Measurements from ENCODE around the gene LIF. TPM values are rescaled to one million over a fixed set of nuclear protein-coding genes. Genes with fewer than 3 reads are reported as not detected.

The LIF gene
- polyA plus RNA-seq, 1 of the 3 experiments (the other 2 are of a cell fraction), result 24.6 TPM

- H3K9me2 ChIP-seq, result no peaks in the 10 kb centered on the region
- no peak overlapping the region for H3K4me2 ChIP-seq
- peaks cover 2 to 8% of the 10 kb centered on the region in 2 experiments; a peak in 3 of 4 replicates for H3K4me1 ChIP-seq (ENCODE audit: control insufficient read depth in 1 of 2, insufficient read depth in 2 of 2, low read depth in 1 of 2, low read length in 1 of 2)
- CTCF ChIA-PET, result no interaction called here
- H2AFZ ChIP-seq (ENCODE audit: low read depth), result no peak overlapping the region
- no peak for DNase-seq
- H3K9ac ChIP-seq, result no peak overlapping the region
- H4K20me1 ChIP-seq (ENCODE audit: insufficient read depth), result no peaks in the 10 kb centered on the region
- H3K79me2 ChIP-seq (ENCODE audit: insufficient read depth), result no peaks in the 10 kb centered on the region
- H3K4me3 ChIP-seq (ENCODE audit: low read depth in 2 of 2, low read length in 1 of 2), result no peak overlapping the region
- TF ChIP-seq USF2 (IDR thresholded peaks at IDR 0.05; ENCODE audit: borderline replicate concordance, low read depth, low read length), result no peak
- TF ChIP-seq FOSL2 (IDR thresholded peaks at IDR 0.05; ENCODE audit: borderline replicate concordance, low read depth), result no peak
- no peak for TF ChIP-seq PBX3 (IDR thresholded peaks at IDR 0.05)
- TF ChIP-seq RAD21 (IDR thresholded peaks at IDR 0.05; ENCODE audit: low read length), result no peak
- TF ChIP-seq EZH2phosphoT487 (IDR thresholded peaks at IDR 0.05; ENCODE audit: borderline replicate concordance, low read depth), result no peak
- no peak for TF ChIP-seq RXRA (IDR thresholded peaks at IDR 0.05; ENCODE audit: borderline replicate concordance, low read depth)
- TF ChIP-seq MEF2A (IDR thresholded peaks at IDR 0.05; ENCODE audit: borderline replicate concordance, low read depth), result no peak
- TF ChIP-seq GABPA (IDR thresholded peaks at IDR 0.05; ENCODE audit: low read depth), result no peak
- no peak for TF ChIP-seq CHD2 (IDR thresholded peaks at IDR 0.05; ENCODE audit: low read length, partially characterized antibody)
- no peak for TF ChIP-seq ZBTB33 (IDR thresholded peaks at IDR 0.05; ENCODE audit: borderline replicate concordance, low read depth)
- TF ChIP-seq REST (IDR thresholded peaks at IDR 0.05; ENCODE audit: low read depth, low read length), result no peak
- H3K36me3 ChIP-seq (replicated peaks in 1 of 2; ENCODE audit: control insufficient read depth in 1 of 2, insufficient read depth in 2 of 2, low read length in 1 of 2), result no peaks in the 10 kb centered on the region
- no peaks in the 10 kb centered on the region for H3K27me3 ChIP-seq (ENCODE audit: insufficient read depth)
- POLR2A ChIA-PET, result no interaction called here
- H3K9me3 ChIP-seq, result no peaks in the 10 kb centered on the region
- H3K27ac ChIP-seq (ENCODE audit: low read depth in 2 of 2, low read length in 1 of 2), result no peak overlapping the region
- peaks cover 16% of the 10 kb centered on the region for H3F3A ChIP-seq (replicated peaks; ENCODE audit: insufficient read depth)
- 67% methylated on average over 3 of the region's 3 CpGs for WGBS (ENCODE audit: low lambda C conversion rate)
These were observed 55.4 kb downstream of the LIF start for GRCh38 chr22:30191040-30191701.

Data from SK-N-SH (cell line).